Measurements from ENCODE around the gene KY. TPM values are rescaled to one million over a fixed set of nuclear protein-coding genes. Genes with fewer than 3 reads are reported as not detected.

The KY gene
- total and polyA plus RNA-seq, 2 donors (not counting 1 experiment from before 2014, with no cell fraction given): not detected

DNA sequence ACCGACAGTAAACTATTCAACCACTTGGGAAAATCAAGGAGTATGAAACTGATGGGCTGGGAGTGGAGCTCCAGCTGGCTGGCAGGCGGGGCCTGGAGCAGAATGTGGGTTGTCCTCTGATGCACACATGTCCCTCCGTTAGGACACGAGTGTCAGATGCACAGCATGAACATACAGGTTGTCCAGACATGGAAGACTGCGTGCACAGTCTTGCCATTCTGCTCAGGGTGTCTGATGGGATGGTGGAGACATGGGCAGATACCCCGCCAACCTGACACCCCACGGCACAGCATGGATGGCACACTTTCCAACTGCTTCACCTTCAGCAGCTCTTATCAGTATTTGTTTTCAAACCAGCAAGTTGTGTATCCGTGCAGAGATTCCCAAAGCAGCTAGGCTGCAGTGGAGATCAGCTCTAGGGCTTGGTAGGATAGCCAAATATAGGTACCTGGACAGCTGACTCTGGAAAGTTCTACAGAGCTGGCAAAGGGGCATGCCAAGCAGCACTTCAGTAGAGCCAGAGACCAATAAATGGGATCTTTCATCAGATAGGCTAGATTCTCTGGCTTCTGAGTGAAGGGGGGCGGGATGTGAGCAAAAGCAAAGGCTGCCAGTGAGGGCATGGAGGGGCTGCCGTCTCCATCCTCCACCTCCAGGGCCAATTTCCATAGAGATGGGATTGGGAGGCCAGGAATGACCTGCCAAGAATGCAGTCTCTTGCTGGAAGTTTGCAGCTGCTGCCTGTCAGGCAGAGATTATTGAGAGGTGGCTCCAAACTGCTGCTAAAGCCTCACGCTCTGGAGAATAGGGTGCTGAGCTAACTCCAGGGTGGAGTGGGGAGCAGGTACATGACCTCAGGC, 47.2 kb upstream of the KY start:
- no peaks in the 10 kb centered on the region for H3K27me3 ChIP-seq (replicated peaks in 1 of 4; ENCODE audit: control extremely low read depth in 1 of 4, control insufficient read depth in 3 of 4, insufficient read depth in 4 of 4, low read length in 3 of 4)
- H3K4me1 Mint-ChIP-seq: no peaks in the 10 kb centered on the region
- no peak overlapping the region for H3K4me3 ChIP-seq (ENCODE audit: control extremely low read depth in 1 of 5, extremely low read depth in 1 of 5, insufficient read depth in 1 of 5, low read depth in 2 of 5, low read length in 4 of 5)
- WGBS (ENCODE audit: insufficient coverage): 85% methylated on average over 7 of the region's 11 CpGs
- no peak overlapping the region for H3K27ac ChIP-seq (ENCODE audit: low read length in 2 of 2)
- CTCF ChIA-PET: no interaction called here
- H3K36me3 ChIP-seq (replicated peaks in 1 of 2; ENCODE audit: control extremely low read depth in 1 of 2, control insufficient read depth in 1 of 2, extremely low read depth in 1 of 2, insufficient read depth in 2 of 2, low read length in 1 of 2): no peaks in the 10 kb centered on the region
- no peak overlapping the region for H3K4me2 ChIP-seq (replicated peaks; ENCODE audit: low read depth, low read length, poor library complexity, severe bottlenecking)
- H3K79me2 ChIP-seq (ENCODE audit: control insufficient read depth, insufficient read depth, low read length): no peaks in the 10 kb centered on the region
- DNase-seq (no peak), ATAC-seq (ENCODE audit: low read depth) (no peak)
- no peak overlapping the region for H2AFZ ChIP-seq (ENCODE audit: insufficient read depth, low read depth, low read length, poor library complexity, severe bottlenecking)
- peaks cover 2% of the 10 kb centered on the region for H3K9me3 Mint-ChIP-seq (ENCODE audit: insufficient read depth)
- intact Hi-C loops (cut with micrococcal nuclease): no loop called here
- H3K27me3 Mint-ChIP-seq: no peaks in the 10 kb centered on the region
- H3K27ac Mint-ChIP-seq: no peak overlapping the region
- H3K9me3 ChIP-seq (ENCODE audit: control extremely low read depth in 1 of 3, control insufficient read depth in 2 of 3, insufficient read depth in 1 of 3, low read length in 2 of 3): no peaks in the 10 kb centered on the region
- TF ChIP-seq EZH2 (IDR thresholded peaks at IDR 0.05; ENCODE audit: borderline replicate concordance, insufficient read depth, low read depth, low read length, poor library complexity, severe bottlenecking) (no peak), CTCF (IDR thresholded peaks at IDR 0.05) (no peak)
- H4K20me1 ChIP-seq (ENCODE audit: control insufficient read depth, insufficient read depth, low read length, poor library complexity, severe bottlenecking): no peaks in the 10 kb centered on the region
- POLR2A ChIA-PET: no interaction called here
- no peaks in the 10 kb centered on the region for H3K4me1 ChIP-seq (ENCODE audit: control insufficient read depth in 2 of 2, insufficient read depth in 2 of 2, low read length in 2 of 2)
- H3K4me3 Mint-ChIP-seq: no peak overlapping the region
- no peak overlapping the region for H3K9ac ChIP-seq (ENCODE audit: low read length)

- Histone ChIP-seq H2AFZ (ENCODE audit: insufficient read depth, low read depth, low read length, poor library complexity, severe bottlenecking) (no peak overlapping the region), H3K4me3 (ENCODE audit: control extremely low read depth in 1 of 5, extremely low read depth in 1 of 5, insufficient read depth in 1 of 5, low read depth in 2 of 5, low read length in 4 of 5) (no peak overlapping the region), H3K9me3 (ENCODE audit: control extremely low read depth in 1 of 3, control insufficient read depth in 2 of 3, insufficient read depth in 1 of 3, low read length in 2 of 3) (no peaks in the 10 kb centered on the region), H3K27me3 (replicated peaks in 1 of 4; ENCODE audit: control extremely low read depth in 1 of 4, control insufficient read depth in 3 of 4, insufficient read depth in 4 of 4, low read length in 3 of 4) (no peaks in the 10 kb centered on the region), H3K79me2 (ENCODE audit: control insufficient read depth, insufficient read depth, low read length) (no peaks in the 10 kb centered on the region), H3K4me1 (ENCODE audit: control insufficient read depth in 2 of 2, insufficient read depth in 2 of 2, low read length in 2 of 2) (no peaks in the 10 kb centered on the region), H3K36me3 (replicated peaks in 1 of 2; ENCODE audit: control extremely low read depth in 1 of 2, control insufficient read depth in 1 of 2, extremely low read depth in 1 of 2, insufficient read depth in 2 of 2, low read length in 1 of 2) (no peaks in the 10 kb centered on the region), H4K20me1 (ENCODE audit: control insufficient read depth, insufficient read depth, low read length, poor library complexity, severe bottlenecking) (no peaks in the 10 kb centered on the region), H3K4me2 (replicated peaks; ENCODE audit: low read depth, low read length, poor library complexity, severe bottlenecking) (no peak overlapping the region), H3K27ac (ENCODE audit: low read length in 2 of 2) (no peak overlapping the region), H3K9ac (ENCODE audit: low read length) (no peak overlapping the region)
- no peak overlapping the region for H3K4me3 Mint-ChIP-seq
- CTCF ChIA-PET: no interaction called here
- H3K4me1 Mint-ChIP-seq: no peaks in the 10 kb centered on the region
- no peaks in the 10 kb centered on the region for H3K9me3 Mint-ChIP-seq (ENCODE audit: insufficient read depth)
- H3K27ac Mint-ChIP-seq: no peak overlapping the region
- WGBS (ENCODE audit: insufficient coverage): 97% methylated on average over 3 of the region's 4 CpGs
- peaks cover 2% of the 10 kb centered on the region for H3K27me3 Mint-ChIP-seq
- ATAC-seq (ENCODE audit: low read depth) (no peak), DNase-seq (no peak)
- intact Hi-C loops (cut with micrococcal nuclease): no loop called here
- no peak for TF ChIP-seq CTCF (IDR thresholded peaks at IDR 0.05)
- TF ChIP-seq EZH2 (IDR thresholded peaks at IDR 0.05; ENCODE audit: borderline replicate concordance, insufficient read depth, low read depth, low read length, poor library complexity, severe bottlenecking): no peak
- POLR2A ChIA-PET: no interaction called here
Observed at GRCh38 chr3:134696155-134696554, 45.3 kb upstream of the KY start.

Measured in B cell (primary cell).